GM23338 (cell line): ENCODE results near the gene SPAG16. TPM values are rescaled to one million over a fixed set of nuclear protein-coding genes. Genes with fewer than 3 reads are reported as not detected.

Experiments used
- ATAC-seq: fragments of 200-7000 bp; cut with Tn5 transposase; 3 replicates; pipeline ENCODE4 v1.9.1; 2020
- DNase-seq: peaks from one replicate; pipeline ENCODE4 v3.0.0-alpha.2; 2015; ENCODE audit warnings: low spot score
- H2AFZ ChIP-seq: fragments of 200-600 bp; sonication (generic); 2 replicates; pipeline ENCODE4 v1.8.0; 2016; ENCODE audit warnings: antibody characterized with exemption, mild to moderate bottlenecking, moderate library complexity
- H3F3A ChIP-seq: fragments of 200-600 bp; sonication (generic); replicated peaks from 2 replicates; pipeline ENCODE4 v1.8.0; 2017; ENCODE audit warnings: antibody characterized with exemption, mixed run types, low read depth
- H3K27ac ChIP-seq: fragments of 200-600 bp; sonication (generic); 2 replicates; pipeline ENCODE4 v1.6.1; 2016; ENCODE audit warnings: low read depth
- H3K27me3 ChIP-seq: fragments of 200-600 bp; sonication (generic); 2 replicates; pipeline ENCODE4 v1.8.0; 2016; ENCODE audit warnings: mild to moderate bottlenecking, mixed run types, moderate library complexity; ENCODE audit not compliant: insufficient read depth
- H3K36me3 ChIP-seq: fragments of 200-600 bp; sonication (generic); 2 replicates; pipeline ENCODE4 v1.8.0; 2016; ENCODE audit warnings: mild to moderate bottlenecking; ENCODE audit not compliant: insufficient read depth
- H3K4me1 ChIP-seq: fragments of 200-600 bp; sonication (generic); 2 replicates; pipeline ENCODE4 v1.8.0; 2016; ENCODE audit warnings: mild to moderate bottlenecking, moderate library complexity; ENCODE audit not compliant: insufficient read depth
- H3K4me2 ChIP-seq: fragments of 200-600 bp; sonication (generic); 2 replicates; pipeline ENCODE4 v1.7.1; 2017; ENCODE audit warnings: mixed run types
- H3K4me3 ChIP-seq: fragments of 200-600 bp; sonication (generic); 2 replicates; pipeline ENCODE4 v1.6.1; 2016; ENCODE audit warnings: mixed run types
- H3K79me2 ChIP-seq: fragments of 200-600 bp; sonication (generic); replicated peaks from 2 replicates; pipeline ENCODE4 v1.8.0; 2017; ENCODE audit warnings: mild to moderate bottlenecking; ENCODE audit not compliant: insufficient read depth
- H3K9me2 ChIP-seq: fragments of 200-600 bp; sonication (generic); 2 replicates; pipeline ENCODE4 v1.8.0; 2017; ENCODE audit not compliant: insufficient read depth
- H4K20me1 ChIP-seq: fragments of 200-600 bp; sonication (generic); replicated peaks from 2 replicates; pipeline ENCODE4 v1.8.0; 2017; ENCODE audit warnings: mild to moderate bottlenecking; ENCODE audit not compliant: insufficient read depth
- H3K27ac Mint-ChIP-seq: 2 replicates; pipeline ENCODE4 v1.8.0; 2020; ENCODE audit warnings: inconsistent platforms, mild to moderate bottlenecking, moderate library complexity, mixed read lengths
- H3K27me3 Mint-ChIP-seq: 3 replicates; pipeline ENCODE4 v1.8.0; 2022; ENCODE audit warnings: low read depth, mild to moderate bottlenecking, moderate library complexity, mixed read lengths, inconsistent platforms; ENCODE audit not compliant: insufficient read depth, poor library complexity
- H3K36me3 Mint-ChIP-seq: 3 replicates; pipeline ENCODE4 v1.8.0; 2021; ENCODE audit warnings: low read depth, mild to moderate bottlenecking, inconsistent platforms, moderate library complexity, mixed read lengths
- H3K4me1 Mint-ChIP-seq: 3 replicates; pipeline ENCODE4 v1.8.0; 2020; ENCODE audit warnings: mild to moderate bottlenecking, inconsistent platforms, mixed read lengths
- H3K4me3 Mint-ChIP-seq: 3 replicates; pipeline ENCODE4 v1.8.0; 2021; ENCODE audit warnings: moderate library complexity, mild to moderate bottlenecking, inconsistent platforms, mixed read lengths
- H3K9me3 Mint-ChIP-seq: 3 replicates; pipeline ENCODE4 v1.8.0; 2020; ENCODE audit warnings: moderate library complexity, mild to moderate bottlenecking, inconsistent platforms, mixed read lengths
- CREB1 ChIP-seq: fragments of 250-450 bp; sonication (Bioruptor Pico); IDR thresholded peaks from 2 replicates; pipeline ENCODE4 v1.5.0; 2020; ENCODE audit warnings: low read depth, mild to moderate bottlenecking, moderate library complexity
- EZH2 ChIP-seq: fragments of 200-600 bp; sonication (generic); IDR thresholded peaks from one replicate; pipeline ENCODE4 v1.8.0; 2017; ENCODE audit warnings: antibody characterized with exemption, mild to moderate bottlenecking, low read depth; ENCODE audit not compliant: unreplicated experiment
- EZH2phosphoT487 ChIP-seq: fragments of 200-600 bp; sonication (generic); IDR thresholded peaks from one replicate; pipeline ENCODE4 v1.8.1; 2018; ENCODE audit warnings: antibody characterized with exemption; ENCODE audit not compliant: unreplicated experiment
- JUNB ChIP-seq: IDR thresholded peaks from one replicate; pipeline ENCODE4 v1.6.1; 2016; ENCODE audit warnings: antibody characterized with exemption; ENCODE audit not compliant: unreplicated experiment
- NANOG ChIP-seq: IDR thresholded peaks from 2 replicates; pipeline ENCODE4 v1.6.1; 2016; ENCODE audit warnings: antibody characterized with exemption, borderline replicate concordance
- POLR2AphosphoS5 ChIP-seq: IDR thresholded peaks from 2 replicates; pipeline ENCODE4 v1.6.1; 2016; ENCODE audit warnings: antibody characterized with exemption, low read depth
- STAT1 ChIP-seq: IDR thresholded peaks from one replicate; pipeline ENCODE4 v1.6.1; 2016; ENCODE audit warnings: antibody characterized with exemption; ENCODE audit not compliant: unreplicated experiment
- ZNF114 ChIP-seq: fragments of 250-450 bp; sonication (Bioruptor Pico); IDR thresholded peaks from 2 replicates; pipeline ENCODE4 v1.5.0; 2020; ENCODE audit warnings: mild to moderate bottlenecking, moderate library complexity
- ZNF462 ChIP-seq: fragments of 250-450 bp; sonication (Bioruptor Pico); IDR thresholded peaks from 2 replicates; pipeline ENCODE4 v1.5.0; 2020; ENCODE audit warnings: mild to moderate bottlenecking, moderate library complexity
- polyA plus RNA-seq: library from polyadenylated mRNA; unstranded; fragments of >200 nt; fragmentation: Nextera tagmentation; extraction: Ambion mirVana; gene quantifications from 2 replicates; pipeline ENCODE4 v1.2.1, GENCODE V29; 2016
- total RNA-seq: library from RNA; depleted of rRNA; stranded (reverse); fragments of >200 nt; shearing (Covaris generic); gene quantifications from 2 replicates; pipeline ENCODE4 v1.2.3, GENCODE V29; 2014
- TF ChIP-seq, protein P1 (sequence below): IDR thresholded peaks from 2 replicates; pipeline ENCODE4 v1.6.1; 2016; ENCODE audit warnings: antibody characterized with exemption
- TF ChIP-seq, protein P2 (sequence below), 2 experiments: fragments of 200-600 bp in 1 of 2; sonication (generic) in 1 of 2; conservative IDR thresholded peaks; 2 replicates each; pipeline versions ENCODE4 v1.5.1 to v1.6.1; 2016 to 2017; ENCODE audit warnings: antibody characterized with exemption in 2 of 2, low read depth in 2 of 2, mild to moderate bottlenecking in 2 of 2, moderate library complexity in 1 of 2
- TF ChIP-seq, protein P3 (sequence below): IDR thresholded peaks from one replicate; pipeline ENCODE4 v1.6.1; 2018; ENCODE audit warnings: antibody characterized with exemption; ENCODE audit not compliant: unreplicated experiment

SPAG16 gene
- total and polyA plus RNA-seq, 2 experiments from 2014 or later = 19.7 to 47.8 TPM

GRCh38 chr2:213863541-213863940 lies 579.3 kb downstream of the SPAG16 start (continued):
- TF ChIP-seq CREB1 (no peak), JUNB (no peak), STAT1 (no peak)
- TF ChIP-seq, protein P1, sequence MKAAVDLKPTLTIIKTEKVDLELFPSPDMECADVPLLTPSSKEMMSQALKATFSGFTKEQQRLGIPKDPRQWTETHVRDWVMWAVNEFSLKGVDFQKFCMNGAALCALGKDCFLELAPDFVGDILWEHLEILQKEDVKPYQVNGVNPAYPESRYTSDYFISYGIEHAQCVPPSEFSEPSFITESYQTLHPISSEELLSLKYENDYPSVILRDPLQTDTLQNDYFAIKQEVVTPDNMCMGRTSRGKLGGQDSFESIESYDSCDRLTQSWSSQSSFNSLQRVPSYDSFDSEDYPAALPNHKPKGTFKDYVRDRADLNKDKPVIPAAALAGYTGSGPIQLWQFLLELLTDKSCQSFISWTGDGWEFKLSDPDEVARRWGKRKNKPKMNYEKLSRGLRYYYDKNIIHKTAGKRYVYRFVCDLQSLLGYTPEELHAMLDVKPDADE = no peak

DNA sequence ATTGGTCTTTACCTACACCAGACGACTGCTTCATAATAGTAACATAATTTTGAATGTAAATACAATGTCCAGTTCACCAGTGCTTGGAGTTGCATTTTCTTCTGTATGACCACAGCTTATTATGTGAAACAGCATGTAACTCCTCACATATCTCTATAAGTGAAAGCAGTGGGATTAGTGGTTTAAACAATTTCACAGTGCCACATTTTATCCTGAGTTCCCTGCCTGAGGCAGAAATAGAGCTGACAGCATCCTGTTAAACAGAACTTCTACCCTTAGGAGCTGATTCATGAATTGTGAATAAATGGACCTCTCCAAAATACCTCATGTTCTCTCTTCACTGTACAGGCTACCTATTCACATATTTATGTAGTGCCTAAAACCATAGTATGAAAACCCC lies 584.3 kb downstream of the SPAG16 start:
- H4K20me1 ChIP-seq = no peaks in the 10 kb centered on the region
- no peaks in the 10 kb centered on the region for H3K4me1 Mint-ChIP-seq
- H2AFZ ChIP-seq = no peak overlapping the region
- H3K4me1 ChIP-seq = no peaks in the 10 kb centered on the region
- H3K27ac Mint-ChIP-seq = no peak overlapping the region
- no peaks in the 10 kb centered on the region for H3K9me3 Mint-ChIP-seq
- no peaks in the 10 kb centered on the region for H3K36me3 Mint-ChIP-seq
- H3K4me2 ChIP-seq = no peak overlapping the region
- H3F3A ChIP-seq = no peaks in the 10 kb centered on the region
- H3K9me2 ChIP-seq = no peaks in the 10 kb centered on the region
- H3K27me3 ChIP-seq = no peaks in the 10 kb centered on the region
- no peak overlapping the region for H3K4me3 ChIP-seq
- H3K36me3 ChIP-seq = no peaks in the 10 kb centered on the region
- H3K79me2 ChIP-seq = no peaks in the 10 kb centered on the region
- H3K27me3 Mint-ChIP-seq = peaks cover 4% of the 10 kb centered on the region
- ATAC-seq (no peak), DNase-seq (no peak)
- no peak overlapping the region for H3K4me3 Mint-ChIP-seq
- no peak overlapping the region for H3K27ac ChIP-seq
- TF ChIP-seq, protein P2, sequence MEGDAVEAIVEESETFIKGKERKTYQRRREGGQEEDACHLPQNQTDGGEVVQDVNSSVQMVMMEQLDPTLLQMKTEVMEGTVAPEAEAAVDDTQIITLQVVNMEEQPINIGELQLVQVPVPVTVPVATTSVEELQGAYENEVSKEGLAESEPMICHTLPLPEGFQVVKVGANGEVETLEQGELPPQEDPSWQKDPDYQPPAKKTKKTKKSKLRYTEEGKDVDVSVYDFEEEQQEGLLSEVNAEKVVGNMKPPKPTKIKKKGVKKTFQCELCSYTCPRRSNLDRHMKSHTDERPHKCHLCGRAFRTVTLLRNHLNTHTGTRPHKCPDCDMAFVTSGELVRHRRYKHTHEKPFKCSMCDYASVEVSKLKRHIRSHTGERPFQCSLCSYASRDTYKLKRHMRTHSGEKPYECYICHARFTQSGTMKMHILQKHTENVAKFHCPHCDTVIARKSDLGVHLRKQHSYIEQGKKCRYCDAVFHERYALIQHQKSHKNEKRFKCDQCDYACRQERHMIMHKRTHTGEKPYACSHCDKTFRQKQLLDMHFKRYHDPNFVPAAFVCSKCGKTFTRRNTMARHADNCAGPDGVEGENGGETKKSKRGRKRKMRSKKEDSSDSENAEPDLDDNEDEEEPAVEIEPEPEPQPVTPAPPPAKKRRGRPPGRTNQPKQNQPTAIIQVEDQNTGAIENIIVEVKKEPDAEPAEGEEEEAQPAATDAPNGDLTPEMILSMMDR (conservative IDR thresholded peaks at IDR 0.05; ENCODE audit: low read depth in 2 of 2) = no peak
- TF ChIP-seq POLR2AphosphoS5 = no peak
- no peak for TF ChIP-seq EZH2phosphoT487
- no peak for TF ChIP-seq STAT1
- no peak for TF ChIP-seq JUNB
- TF ChIP-seq, protein P1 = no peak
- no peak for TF ChIP-seq ZNF462
- TF ChIP-seq, protein P3, sequence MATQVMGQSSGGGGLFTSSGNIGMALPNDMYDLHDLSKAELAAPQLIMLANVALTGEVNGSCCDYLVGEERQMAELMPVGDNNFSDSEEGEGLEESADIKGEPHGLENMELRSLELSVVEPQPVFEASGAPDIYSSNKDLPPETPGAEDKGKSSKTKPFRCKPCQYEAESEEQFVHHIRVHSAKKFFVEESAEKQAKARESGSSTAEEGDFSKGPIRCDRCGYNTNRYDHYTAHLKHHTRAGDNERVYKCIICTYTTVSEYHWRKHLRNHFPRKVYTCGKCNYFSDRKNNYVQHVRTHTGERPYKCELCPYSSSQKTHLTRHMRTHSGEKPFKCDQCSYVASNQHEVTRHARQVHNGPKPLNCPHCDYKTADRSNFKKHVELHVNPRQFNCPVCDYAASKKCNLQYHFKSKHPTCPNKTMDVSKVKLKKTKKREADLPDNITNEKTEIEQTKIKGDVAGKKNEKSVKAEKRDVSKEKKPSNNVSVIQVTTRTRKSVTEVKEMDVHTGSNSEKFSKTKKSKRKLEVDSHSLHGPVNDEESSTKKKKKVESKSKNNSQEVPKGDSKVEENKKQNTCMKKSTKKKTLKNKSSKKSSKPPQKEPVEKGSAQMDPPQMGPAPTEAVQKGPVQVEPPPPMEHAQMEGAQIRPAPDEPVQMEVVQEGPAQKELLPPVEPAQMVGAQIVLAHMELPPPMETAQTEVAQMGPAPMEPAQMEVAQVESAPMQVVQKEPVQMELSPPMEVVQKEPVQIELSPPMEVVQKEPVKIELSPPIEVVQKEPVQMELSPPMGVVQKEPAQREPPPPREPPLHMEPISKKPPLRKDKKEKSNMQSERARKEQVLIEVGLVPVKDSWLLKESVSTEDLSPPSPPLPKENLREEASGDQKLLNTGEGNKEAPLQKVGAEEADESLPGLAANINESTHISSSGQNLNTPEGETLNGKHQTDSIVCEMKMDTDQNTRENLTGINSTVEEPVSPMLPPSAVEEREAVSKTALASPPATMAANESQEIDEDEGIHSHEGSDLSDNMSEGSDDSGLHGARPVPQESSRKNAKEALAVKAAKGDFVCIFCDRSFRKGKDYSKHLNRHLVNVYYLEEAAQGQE = no peak
- TF ChIP-seq EZH2 = no peak
- no peak for TF ChIP-seq NANOG
- TF ChIP-seq ZNF114 (CRISPR knock-in tag) = no peak
- no peak for TF ChIP-seq CREB1
